DMS 273 treated with DMSO at 0.1 percent for 48 hours (cell line): ENCODE data around the gene COX7A1.
A peak's percentile ranks its signal among the peaks of the same experiment; 100 is the strongest.
"Not testable (repeated sequence)": the region's sequence is repeated elsewhere in the genome, so short reads cannot be mapped to it uniquely, and the experiment has no call there.

Experiments used
- DNase-seq: peaks from one replicate; lab custom pipeline; 2025; lab: John Stamatoyannopoulos, UW

COX7A1 gene

GRCh38 chr19:36141039-36141927 is 11.0 kb downstream of the COX7A1 start:
- DNase-seq, result peak; percentile 33

DNA sequence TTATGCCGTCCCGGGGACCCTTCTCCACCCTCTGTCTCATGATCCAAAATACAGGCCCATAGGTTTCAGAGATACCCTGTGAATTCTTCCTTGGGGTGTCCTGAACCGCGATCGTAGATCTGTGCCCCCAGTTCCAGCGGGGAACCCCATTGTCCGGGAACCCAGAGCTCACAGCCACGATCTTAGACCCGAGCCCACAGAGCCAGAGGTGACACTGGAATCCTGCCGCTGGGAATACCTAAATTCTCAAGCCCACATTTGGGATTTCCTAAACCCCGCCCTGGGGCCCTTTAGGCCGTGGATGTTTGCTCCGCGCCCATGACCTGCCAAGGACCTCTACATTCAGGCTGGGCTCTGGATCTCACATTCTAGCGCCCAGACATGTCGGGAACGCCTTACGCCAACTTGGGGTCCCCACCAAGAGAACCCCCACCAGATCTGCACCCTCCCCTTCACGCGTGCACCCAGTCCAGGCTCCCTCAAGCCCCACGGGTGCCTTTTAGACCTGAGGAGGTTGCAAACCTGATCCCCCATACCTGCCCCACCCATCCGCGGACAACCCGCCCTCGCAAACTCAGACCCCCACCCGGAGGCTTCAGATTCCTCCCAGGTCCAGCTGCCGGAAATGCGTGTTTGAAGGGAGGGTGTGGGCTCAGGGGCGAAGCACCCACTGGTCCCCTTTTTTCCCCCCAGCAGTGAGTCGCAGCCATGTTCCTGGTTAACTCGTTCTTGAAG is 11.8 kb downstream of the COX7A1 start:
- peak; percentile 29 for DNase-seq

DNA sequence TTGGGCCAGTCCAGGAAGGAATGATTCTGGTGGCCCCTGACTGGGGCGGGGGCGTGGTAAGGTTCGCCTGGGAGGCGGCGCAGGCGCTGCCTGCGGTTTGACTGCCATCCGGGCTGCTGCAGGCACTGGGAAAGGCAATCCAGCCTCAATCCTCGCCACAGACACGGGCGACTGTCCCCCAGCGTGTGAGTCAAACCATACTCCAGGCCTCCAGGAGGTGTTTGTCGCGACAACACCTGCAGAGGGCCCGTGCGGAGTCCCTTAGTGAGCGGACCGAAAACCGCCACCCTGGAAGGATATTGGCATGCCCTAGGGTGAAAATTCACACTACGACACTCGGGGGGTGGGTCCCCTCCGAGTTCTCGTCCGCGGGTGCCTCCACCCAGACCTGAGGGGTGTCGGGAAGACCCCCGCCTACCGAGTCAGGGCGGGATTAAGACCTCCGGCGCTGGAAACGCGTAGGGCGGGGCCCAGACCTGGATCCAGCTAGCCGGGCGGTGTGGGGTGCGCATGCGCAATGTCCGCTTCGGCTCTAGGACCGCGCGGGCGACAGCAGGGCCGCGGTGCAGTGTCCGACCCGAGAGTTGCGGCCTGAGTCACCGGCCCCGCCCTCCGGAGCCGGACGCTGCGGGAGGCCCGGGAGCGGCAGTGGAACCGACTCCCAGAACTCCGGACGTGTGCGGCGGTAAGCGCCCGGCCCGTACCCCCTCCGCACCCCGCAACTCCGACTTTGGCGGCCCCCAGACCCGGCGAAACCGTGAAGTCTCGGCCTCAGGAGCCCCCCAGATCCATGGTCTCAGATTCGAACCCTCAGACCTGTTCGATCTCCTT is 12.6 kb downstream of the COX7A1 start, which contains the start of gene CAPNS1:
Gene CAPNS1, plus strand, starts transcription at position 594 of the 831 bp plus-strand sequence. CDS start 946 bp downstream, outside the sequence.
- peak; percentile 87 for DNase-seq

GRCh38 chr19:36139120-36139472 is 13.2 kb downstream of the COX7A1 start:
- DNase-seq, result no peak

GRCh38 chr19:36136964-36137686 is 15.1 kb downstream of the COX7A1 start:
- peak; percentile 36 for DNase-seq

- not testable (repeated sequence) for DNase-seq
Observed at GRCh38 chr19:36134867-36135266, 17.4 kb downstream of the COX7A1 start.

DNA sequence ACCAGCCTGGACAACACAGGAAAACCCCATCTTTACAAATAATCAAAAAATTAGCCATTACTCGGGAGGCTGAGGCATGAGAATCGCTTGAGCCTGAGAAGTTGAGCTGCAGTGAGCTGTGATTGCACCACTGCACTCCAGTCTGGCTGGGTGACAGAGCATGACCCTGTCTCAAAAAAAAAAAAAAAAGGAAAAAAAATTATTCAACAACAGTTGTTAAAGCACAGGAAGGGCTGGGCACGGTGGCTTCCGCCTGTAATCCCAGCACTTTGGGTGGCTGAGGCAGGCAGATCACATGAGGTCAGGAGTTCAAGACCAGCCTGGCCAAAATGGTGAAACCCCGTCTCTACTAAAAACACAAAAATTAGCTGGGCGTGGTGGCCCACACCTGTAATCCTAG is 21.0 kb downstream of the COX7A1 start:
- DNase-seq, result not testable (repeated sequence)

GRCh38 chr19:36128392-36128736 is 23.9 kb downstream of the COX7A1 start:
- DNase-seq, result no peak

DNA sequence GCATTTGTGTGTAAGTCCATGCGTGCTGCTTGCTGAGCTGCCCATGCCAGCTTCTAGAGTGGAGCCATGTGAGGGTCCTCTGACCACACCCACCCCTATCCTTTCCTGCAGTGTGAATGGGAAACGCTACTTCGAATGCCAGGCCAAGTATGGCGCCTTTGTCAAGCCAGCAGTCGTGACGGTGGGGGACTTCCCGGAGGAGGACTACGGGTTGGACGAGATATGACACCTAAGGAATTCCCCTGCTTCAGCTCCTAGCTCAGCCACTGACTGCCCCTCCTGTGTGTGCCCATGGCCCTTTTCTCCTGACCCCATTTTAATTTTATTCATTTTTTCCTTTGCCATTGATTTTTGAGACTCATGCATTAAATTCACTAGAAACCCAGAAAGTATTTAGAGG is 26.7 kb downstream of the COX7A1 start:
- DNase-seq, result no peak

DNA sequence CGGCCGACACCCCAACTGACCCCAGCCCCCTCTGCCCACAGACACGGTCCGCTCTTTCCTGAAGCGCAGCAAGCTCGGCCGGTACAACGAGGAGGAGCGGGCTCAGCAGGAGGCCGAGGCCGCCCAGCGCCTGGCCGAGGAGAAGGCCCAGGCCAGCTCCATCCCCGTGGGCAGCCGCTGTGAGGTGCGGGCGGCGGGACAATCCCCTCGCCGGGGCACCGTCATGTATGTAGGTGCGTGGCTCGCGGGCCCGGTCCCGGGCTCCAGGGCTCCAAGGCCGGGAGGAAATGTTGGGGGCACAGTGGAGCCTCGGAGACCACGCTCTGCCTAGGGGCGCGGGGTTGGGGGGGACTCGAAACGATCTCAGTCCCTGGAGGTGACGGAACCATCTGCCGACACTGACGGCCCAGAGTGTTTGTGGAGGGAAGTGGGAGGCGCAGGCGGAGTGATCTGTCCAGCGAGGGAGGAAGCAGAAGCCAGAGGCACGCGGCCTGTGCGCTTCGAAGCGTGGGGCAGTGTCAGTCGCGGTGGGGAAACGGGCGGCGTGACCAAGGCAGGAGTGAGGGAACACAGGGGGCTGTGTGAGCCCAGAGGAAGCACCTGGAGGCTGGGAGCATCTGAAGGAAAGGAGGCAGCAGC is 30.6 kb downstream of the COX7A1 start:
- no peak for DNase-seq

GRCh38 chr19:36120984-36121358 is 31.3 kb downstream of the COX7A1 start:
- DNase-seq, result no peak

- DNase-seq, result no peak
Observed at GRCh38 chr19:36120092-36120983, 31.9 kb downstream of the COX7A1 start.

- DNase-seq, result no peak
Observed at GRCh38 chr19:36116344-36116637, 36.0 kb downstream of the COX7A1 start.

DNA sequence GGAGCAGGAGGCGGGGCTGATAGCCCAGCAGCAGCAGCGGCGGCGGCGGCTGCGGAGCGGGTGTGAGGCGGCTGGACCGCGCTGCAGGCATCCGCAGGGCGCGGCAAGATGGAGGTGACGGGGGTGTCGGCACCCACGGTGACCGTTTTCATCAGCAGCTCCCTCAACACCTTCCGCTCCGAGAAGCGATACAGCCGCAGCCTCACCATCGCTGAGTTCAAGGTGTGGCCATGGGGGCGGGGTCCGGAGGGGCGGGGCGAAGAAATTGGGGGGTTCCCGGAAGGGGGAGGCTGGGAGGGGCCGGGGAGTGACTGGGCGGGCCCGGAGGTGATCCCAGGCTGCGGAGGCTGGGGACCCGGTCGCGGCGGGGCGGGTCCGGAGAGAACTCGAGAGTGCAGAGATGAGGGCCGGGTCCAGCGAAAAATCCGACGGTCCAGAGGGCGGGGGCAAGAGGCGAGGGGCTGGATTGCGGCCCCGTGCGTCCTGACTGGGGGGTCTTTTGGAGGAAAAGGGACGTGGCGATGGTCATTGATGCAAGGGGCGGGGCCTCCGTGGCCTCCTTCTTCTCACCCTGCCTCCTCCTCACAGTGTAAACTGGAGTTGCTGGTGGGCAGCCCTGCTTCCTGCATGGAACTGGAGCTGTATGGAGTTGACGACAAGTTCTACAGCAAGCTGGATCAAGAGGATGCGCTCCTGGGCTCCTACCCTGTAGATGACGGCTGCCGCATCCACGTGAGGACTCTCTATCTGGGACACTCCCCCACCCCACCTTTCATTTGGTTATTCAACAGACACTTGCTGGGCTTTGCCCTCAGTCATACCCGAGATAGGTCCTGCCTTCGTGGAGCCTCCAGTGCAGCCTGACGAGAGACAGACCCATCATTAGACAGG is 36.5 kb downstream of the COX7A1 start, which contains the start of gene TBCB:
Gene TBCB, plus strand, starts transcription at position 16 of the 891 bp plus-strand sequence. Its CDS starts 93 bp downstream, at position 109.
- no peak for DNase-seq

DNA sequence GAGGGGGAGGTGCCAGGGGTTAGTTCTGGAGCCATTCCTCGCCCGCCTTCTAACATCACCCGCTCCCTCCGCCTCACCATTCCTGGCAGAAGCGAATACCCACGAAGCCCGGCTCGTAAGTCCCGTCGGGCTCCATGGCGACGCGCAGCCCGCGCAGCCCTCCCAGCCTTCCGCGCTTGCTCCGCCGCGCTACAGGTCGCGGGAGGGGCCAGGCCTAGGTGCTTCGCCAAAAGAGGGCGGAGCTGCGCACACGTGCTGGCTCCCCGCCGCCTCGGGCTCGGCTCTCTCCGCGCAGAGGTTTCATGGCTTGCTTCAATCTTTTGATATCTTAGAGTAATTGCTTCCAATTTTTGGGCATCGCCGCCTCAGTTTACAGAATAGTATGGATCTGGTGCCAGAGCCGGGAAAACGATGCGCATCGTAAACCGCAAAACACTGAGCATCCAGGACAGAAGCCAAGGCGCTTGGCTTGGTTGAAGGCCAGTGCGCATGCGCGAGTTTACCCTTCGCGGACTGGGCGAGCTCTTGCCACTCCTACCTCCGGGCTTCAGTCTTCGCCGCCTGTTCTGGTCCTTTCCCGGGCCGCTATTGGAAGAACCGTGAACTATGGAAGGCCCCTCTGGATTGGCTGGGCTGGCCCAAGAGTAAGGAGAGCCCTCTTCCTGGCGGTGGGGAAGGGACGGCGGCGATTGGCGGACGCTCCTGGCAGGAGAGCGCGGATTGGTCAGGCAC is 37.4 kb downstream of the COX7A1 start, which contains the start of gene POLR2I:
Gene POLR2I, minus strand, starts transcription at position 155 of the 732 bp plus-strand sequence. Its CDS starts 19 bp downstream, at position 136.
- DNase-seq, result peak; percentile 99

GRCh38 chr19:36113894-36114720 is 38.1 kb downstream of the COX7A1 start:
- DNase-seq, result no peak

DNA sequence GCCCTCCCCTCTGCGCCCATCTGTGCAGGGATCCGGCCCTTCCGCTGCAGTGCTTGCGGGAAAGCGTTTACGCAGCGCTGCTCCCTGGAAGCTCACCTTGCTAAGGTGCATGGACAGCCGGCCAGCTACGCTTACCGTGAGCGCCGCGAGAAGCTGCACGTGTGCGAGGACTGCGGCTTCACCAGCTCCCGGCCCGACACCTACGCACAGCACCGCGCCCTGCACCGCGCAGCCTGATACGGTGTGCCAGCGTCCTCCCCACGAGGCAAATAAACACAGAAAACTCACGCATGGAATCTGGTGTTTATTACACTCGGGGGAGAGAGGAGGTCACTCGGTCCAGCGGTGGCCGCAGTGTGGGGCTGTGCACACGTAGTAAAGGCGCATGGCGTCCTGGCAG is 38.8 kb downstream of the COX7A1 start:
- DNase-seq, result no peak
